ENCODE measurements around the gene NFATC2.

Gene NFATC2

GRCh38 chr20:51429696-51430095, 112.8 kb downstream of the NFATC2 start:
- DNase-seq (ENCODE audit: low spot score) = no peak

DNA sequence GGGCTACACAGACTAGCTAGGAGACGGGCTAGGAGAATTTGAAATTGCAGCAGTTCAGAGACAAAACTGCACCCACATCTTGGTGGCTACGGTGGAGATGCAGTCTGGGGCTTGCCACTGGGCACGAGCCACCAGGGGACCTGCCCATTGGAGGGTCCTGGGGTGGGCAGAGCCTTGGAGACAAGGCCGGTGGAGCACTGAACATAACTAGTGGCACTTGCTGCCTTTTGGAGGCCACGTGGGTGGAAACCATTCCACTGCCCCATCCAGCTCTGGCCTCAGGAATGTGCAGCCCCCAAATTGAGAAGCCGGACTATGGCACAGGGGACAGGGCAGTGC, 113.4 kb downstream of the NFATC2 start:
- no peak for DNase-seq (ENCODE audit: low spot score)

DNA sequence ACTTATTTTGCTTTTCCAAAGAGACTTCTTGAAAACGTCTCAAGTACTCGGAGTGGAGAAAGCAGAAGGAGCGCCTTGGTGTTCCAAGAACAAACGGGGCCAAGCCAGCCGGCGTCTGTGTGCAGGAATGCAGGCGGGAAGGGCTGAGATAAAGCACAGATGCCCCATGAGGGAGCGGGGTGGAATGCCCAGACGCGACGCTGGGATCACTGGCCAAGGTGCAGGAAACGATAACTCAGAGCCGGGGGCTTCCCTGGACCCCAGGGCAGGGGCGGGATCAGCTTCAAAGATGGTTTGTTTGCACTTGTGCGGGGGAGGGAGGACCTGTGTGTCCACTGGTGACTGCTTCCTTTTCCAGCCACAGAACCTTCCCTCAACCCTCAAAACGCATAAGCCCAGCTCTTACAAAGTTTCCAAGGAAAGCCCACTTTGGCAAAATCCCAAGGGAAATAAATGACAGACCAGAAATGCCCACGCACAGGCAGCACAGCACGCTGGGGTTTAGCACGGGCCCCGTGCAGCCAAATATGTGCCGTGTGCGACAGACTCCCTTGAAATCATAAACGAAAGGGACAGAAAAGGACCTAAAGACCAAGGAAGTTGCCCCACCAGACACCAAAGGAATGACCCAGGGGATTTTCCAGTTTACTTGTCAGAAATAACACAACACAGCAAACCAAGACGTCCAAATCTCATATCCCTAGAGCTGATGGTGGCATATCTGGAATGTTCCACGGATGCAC, 113.9 kb downstream of the NFATC2 start:
- no peak for DNase-seq (ENCODE audit: low spot score)

- DNase-seq (ENCODE audit: low spot score) = no peak
These were observed 114.7 kb downstream of the NFATC2 start for GRCh38 chr20:51427651-51428291.

DNA sequence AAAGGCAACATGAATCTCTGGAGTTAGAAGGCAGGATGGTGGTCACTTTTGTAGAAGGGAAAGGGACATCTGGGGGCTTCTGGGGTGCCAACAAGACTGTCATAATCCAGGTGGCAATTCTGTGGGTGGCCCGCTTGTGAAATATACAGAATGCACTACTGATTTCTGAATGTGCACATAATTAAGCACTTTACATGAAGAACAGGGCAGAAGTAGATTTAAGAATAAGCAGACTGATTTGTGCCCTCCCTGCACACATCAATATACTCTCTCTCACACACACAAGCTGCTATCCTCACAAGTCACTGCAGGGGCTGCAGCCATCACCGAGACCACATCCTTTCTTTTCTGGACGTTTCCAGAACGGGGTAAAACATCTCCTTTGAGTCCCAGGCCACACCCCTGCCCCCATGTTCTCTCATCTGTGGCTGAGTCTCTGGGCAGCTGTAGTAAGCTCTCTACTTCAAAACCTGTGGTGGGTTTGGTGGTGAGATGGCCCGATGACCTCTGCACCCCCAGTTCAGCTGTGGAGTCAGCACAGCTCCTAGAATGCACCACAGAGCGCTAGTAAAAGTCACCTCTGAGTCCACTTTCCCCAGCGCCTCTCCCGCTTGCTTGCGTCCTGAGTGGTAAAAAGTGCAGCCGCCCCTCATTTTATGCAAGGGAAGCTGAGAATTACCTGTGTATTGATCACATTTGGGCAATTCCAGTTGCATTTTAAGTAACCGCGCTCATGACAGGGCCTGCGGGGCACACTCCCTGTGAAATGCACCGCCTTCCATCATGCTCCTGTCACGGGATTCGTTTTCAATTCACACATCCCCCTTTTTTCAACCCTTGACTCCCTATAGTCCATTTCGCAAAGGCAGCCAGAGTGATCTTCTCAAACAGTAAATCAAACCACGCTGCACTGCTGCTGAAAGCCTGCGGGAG, 115.5 kb downstream of the NFATC2 start:
- no peak for DNase-seq (ENCODE audit: low spot score)

DNA sequence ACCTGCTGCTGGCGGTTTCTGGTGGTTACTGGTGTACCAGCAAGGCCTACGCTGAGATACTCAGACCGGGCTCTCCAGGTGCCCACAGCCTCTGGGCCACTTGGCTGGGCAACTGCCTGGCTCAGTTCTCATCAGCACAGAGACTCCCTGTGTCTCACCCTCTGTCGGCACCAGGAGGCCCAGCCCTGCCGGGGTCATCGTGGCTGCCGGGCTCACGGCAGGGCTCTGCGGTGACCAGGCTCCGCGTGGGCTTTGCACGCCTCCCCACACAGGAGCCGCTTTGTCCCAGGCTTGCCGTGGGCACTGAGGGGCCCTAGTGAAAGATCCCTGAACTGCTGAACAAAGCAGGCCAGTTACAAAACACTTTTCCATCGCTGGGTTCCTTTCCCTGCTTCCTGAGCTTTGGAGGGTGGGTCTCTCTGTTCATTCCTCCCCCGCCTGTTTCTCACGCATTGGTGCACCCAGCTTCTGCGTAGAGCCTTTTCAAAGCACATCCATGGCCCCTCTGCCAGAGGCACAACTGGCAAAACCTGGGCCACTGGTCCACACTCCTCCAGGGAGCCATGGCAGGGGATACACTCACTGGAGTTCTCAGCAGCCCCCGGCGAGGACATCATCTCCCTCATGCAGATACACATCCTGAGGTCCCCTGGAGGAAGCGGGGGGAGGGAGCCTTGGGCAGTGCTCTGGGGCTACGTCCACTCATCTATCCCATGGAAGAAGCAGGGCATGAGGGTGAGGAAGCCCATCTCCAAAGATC, 117.0 kb downstream of the NFATC2 start:
- DNase-seq (ENCODE audit: low spot score) = no peak

GRCh38 chr20:51424270-51425117, 118.0 kb downstream of the NFATC2 start:
- DNase-seq (ENCODE audit: low spot score) = no peak

- DNase-seq (ENCODE audit: low spot score) = no peak
These were observed 118.7 kb downstream of the NFATC2 start for GRCh38 chr20:51423810-51424209.

- no peak for DNase-seq (ENCODE audit: low spot score)
These were observed 119.2 kb downstream of the NFATC2 start for GRCh38 chr20:51423290-51423667.

GRCh38 chr20:51422514-51423289, 119.8 kb downstream of the NFATC2 start:
- DNase-seq (ENCODE audit: low spot score) = no peak

DNA sequence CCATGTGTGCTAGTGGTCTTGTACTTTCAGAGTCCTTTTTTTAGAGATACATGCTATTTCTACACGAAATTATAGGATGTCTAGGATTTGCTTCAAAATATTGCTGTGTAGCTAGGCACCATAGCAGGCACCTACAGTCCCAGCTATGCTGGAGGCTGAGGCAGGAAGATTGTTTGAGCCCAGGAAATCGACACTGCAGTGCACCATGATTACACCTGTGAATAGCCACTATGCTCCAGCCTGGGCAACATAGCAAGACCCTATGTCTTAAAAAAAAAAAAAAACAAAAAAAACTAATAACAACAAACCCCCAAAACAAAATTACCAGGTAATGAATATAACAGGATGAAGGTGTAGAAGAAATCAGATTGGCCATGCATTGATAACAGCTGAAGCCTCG, 121.7 kb downstream of the NFATC2 start:
- no peak for DNase-seq (ENCODE audit: low spot score)

DNA sequence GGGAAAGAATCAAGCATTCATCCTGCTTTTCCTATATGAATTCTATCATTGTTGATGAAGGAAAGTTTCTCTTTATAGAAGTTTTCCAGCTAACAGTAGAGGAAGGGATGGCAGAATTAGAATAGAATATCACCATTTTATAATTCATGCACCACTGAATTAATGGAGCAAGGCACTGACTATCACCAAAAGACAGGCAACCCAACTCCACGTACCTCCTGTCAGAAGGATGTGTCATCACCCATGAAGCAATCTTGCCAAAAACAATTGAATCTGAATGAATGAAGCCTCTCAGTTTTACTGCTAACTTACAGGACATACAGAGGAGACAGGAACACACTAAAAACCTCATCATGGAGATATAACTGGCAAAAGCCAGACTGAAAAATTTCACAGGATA, 122.4 kb downstream of the NFATC2 start:
- DNase-seq (ENCODE audit: low spot score) = no peak

DNA sequence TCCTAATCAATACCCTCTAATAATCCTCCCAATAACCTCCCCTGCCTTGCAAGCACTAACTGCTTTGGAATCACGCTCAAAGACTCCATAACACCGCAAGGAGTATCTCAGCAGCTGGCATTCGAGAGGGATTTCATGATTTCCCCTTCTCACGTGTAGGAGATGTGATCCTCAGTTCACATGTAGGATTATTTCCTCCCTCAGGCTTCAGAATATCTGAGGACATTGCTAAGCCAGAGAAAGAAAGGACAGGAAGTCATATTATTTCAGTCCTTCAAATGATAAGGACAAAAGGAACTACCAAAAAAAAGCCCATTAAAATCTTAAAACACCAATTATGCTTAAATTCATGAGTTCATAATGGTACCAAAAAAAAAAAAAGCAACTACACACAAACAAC, 122.9 kb downstream of the NFATC2 start:
- no peak for DNase-seq (ENCODE audit: low spot score)

- no peak for DNase-seq (ENCODE audit: low spot score)
These were observed 123.3 kb downstream of the NFATC2 start for GRCh38 chr20:51419231-51419630.

- no peak for DNase-seq (ENCODE audit: low spot score)
These were observed 124.4 kb downstream of the NFATC2 start for GRCh38 chr20:51418137-51418529.

GRCh38 chr20:51417250-51418136, 125.0 kb downstream of the NFATC2 start:
- no peak for DNase-seq (ENCODE audit: low spot score)

DNA sequence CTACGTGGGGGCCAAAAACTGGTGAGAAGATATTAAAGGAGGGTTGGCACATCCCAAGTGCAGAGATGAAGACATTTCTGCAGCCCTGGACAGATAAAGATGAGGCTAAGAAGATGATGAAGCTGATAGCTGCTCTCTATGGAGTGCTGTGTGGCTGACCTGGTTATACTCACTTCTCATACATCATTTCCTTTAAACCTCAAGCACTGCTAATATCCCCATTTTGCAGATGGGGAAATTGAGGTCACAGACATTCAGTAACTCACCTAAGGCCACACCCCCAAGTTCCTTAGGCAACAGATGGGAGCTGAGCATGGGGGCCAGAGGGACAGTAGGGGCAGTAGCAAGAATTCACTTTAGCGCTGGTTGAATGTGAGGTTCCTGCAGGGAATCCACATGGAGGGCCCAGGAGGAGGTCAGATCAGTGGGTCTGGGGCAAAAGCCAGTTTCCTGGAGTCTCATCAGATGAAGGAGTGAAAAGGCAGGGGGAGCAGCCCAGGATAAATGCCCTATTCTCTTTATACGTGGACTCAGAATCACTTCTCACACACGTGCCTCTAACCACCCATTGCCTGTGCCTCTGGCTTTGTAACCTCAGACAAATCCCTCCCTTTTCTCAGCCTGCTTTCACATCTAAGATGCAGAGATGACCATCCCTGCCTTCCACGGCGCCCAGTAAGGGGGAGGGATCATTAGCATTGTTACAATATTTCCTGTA, 125.8 kb downstream of the NFATC2 start:
- DNase-seq (ENCODE audit: low spot score) = no peak

- no peak for DNase-seq (ENCODE audit: low spot score)
These were observed 128.7 kb downstream of the NFATC2 start for GRCh38 chr20:51413857-51414256.
